Spleen (tissue), 7 donors: ENCODE results near the gene SAA4.

Experiments used
- POLR2A ChIP-seq, 3 donors: fragments of 450-650 bp; IDR thresholded peaks; one replicate each; pipeline ENCODE4 v1.5.1; 2017; ENCODE audit warnings: antibody characterized with exemption in 3 of 3, mild to moderate bottlenecking in 1 of 3
- POLR2AphosphoS5 ChIP-seq, 3 donors: sonication (generic); formaldehyde crosslinking; IDR thresholded peaks; one replicate each; pipeline ENCODE4 v1.5.1; 2017; ENCODE audit warnings: antibody characterized with exemption in 3 of 3
- TF ChIP-seq, protein P1 (sequence below), 11 experiments: fragments of 200-600 bp in 7 of 11; fragments of 450-650 bp in 4 of 11; sonication (generic) in 4 of 11; IDR thresholded peaks in 8 of 11; conservative IDR thresholded peaks in 3 of 11; 1 replicate in 7 of 11; 2 replicates in 4 of 11; pipeline versions ENCODE4 v1.4.0 to v1.8.0; 2016 to 2021; ENCODE audit warnings: antibody characterized with exemption in 11 of 11, inconsistent platforms in 4 of 11, mild to moderate bottlenecking in 1 of 11
- donor health status: DM: no; HTN: no; CAD: no; lungs with moderate emphysema.
- donor health status: DM: no; HTN: no; CAD: no.
- donor health status: DM: no; HTN: no; CAD: no.

DNA sequence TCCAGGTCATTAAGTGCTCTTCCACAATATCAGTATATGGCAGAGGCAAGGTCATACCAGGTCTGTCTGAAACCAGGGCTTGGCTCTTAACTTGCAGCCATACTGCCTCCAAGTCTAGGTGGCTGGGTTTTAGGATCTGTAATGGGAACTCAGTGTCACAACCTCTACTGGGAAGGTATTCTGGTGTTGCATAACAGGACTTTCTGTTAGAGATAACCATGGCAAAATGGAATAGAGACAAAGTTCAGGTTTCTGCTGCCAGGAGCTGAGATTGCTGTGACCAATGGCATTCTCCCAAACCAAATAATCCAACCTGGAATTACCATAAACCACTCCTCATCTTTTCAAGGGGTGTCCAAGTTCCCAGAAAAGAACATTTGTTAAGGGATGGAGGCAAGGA is 22.7 kb upstream of the SAA4 start:
- TF ChIP-seq, protein P1, sequence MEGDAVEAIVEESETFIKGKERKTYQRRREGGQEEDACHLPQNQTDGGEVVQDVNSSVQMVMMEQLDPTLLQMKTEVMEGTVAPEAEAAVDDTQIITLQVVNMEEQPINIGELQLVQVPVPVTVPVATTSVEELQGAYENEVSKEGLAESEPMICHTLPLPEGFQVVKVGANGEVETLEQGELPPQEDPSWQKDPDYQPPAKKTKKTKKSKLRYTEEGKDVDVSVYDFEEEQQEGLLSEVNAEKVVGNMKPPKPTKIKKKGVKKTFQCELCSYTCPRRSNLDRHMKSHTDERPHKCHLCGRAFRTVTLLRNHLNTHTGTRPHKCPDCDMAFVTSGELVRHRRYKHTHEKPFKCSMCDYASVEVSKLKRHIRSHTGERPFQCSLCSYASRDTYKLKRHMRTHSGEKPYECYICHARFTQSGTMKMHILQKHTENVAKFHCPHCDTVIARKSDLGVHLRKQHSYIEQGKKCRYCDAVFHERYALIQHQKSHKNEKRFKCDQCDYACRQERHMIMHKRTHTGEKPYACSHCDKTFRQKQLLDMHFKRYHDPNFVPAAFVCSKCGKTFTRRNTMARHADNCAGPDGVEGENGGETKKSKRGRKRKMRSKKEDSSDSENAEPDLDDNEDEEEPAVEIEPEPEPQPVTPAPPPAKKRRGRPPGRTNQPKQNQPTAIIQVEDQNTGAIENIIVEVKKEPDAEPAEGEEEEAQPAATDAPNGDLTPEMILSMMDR (IDR thresholded peaks at IDR 0.05 in 8 of 11, conservative IDR thresholded peaks at IDR 0.05 in 3 of 11), result no peak
- TF ChIP-seq POLR2AphosphoS5 (IDR thresholded peaks at IDR 0.05), result no peak
- TF ChIP-seq POLR2A (IDR thresholded peaks at IDR 0.05), result no peak
